ENCODE results near the gene HSPA4. TPM values are rescaled to one million over a fixed set of nuclear protein-coding genes. Genes with fewer than 3 reads are reported as not detected.

Gene HSPA4
- total and polyA plus RNA-seq, 2 of the 4 experiments (the other 2 are of a cell fraction) = 34.9 to 120 TPM

DNA sequence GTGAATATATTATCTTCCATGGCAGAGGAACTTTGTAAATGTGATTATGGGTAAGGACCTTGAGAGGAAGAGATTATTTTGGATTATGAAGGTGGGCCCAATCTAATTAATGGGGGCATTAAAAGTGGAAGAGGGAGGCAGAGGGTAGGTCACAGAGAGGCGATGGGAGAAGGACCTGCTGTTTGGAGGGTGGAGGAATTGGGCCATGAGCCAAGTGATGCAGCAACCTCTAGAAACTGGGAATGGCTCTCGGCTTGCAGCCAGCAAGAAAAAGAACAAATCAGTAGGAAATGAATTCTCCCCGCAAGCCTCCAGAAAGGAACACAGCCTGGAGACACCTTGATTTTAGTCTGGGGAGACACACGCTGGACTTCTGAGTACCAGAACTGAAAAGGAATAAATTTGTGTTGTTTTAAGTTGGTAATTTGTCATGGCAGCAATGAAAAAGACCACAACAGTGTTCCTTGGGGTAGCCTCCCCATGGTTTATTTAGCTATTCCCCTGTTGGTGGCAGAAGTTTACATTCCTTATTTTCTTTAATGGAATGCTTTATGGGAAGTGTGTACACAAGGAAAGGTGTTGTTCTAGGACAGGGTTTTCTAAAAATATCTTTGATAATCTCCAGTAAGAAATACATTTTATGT lies 103.6 kb downstream of the HSPA4 start:
- CTCF ChIA-PET = no interaction called here
- no TSS peak for BruUV-seq (replicated peaks)

More for the DNA sequence above, 103.6 kb downstream of the HSPA4 start:
- no peak overlapping the region for H3K9ac ChIP-seq (ENCODE audit: low read depth, low read length)
- no peaks in the 10 kb centered on the region for H3K36me3 ChIP-seq (ENCODE audit: control insufficient read depth, insufficient read depth, low read length)
- DNase-seq = no peak
- no peak overlapping the region for H4K5ac ChIP-seq (ENCODE audit: low read depth, low read length)
- H3K4me3 ChIP-seq (ENCODE audit: insufficient read depth, low read depth, low read length) = no peak overlapping the region
- no peak overlapping the region for H3K23ac ChIP-seq (ENCODE audit: low read depth, low read length)
- no peak overlapping the region for H2BK20ac ChIP-seq (ENCODE audit: low read depth, low read length)
- no peak overlapping the region for H2BK120ac ChIP-seq (ENCODE audit: low read depth, low read length)
- H3K27me3 ChIP-seq (ENCODE audit: control insufficient read depth, insufficient read depth, low read length) = peaks cover 4% of the 10 kb centered on the region; the same call in 1 of the 2 replicates
- no peak overlapping the region for H4K8ac ChIP-seq (ENCODE audit: low read depth in 2 of 2, low read length in 2 of 2)
- dilution Hi-C loops (cut with HindIII; ENCODE audit: low sequenced_read_pairs, unreplicated experiment) = no loop called here
- no peak overlapping the region for H2AK9ac ChIP-seq (replicated peaks; ENCODE audit: low read depth, low read length, poor library complexity)
- H3K14ac ChIP-seq (replicated peaks; ENCODE audit: low read depth, low read length) = no peak overlapping the region
- no peaks in the 10 kb centered on the region for H3K79me1 ChIP-seq (ENCODE audit: low read depth in 1 of 2, low read length in 2 of 2)
- H3K4me2 ChIP-seq (ENCODE audit: low read depth, low read length) = no peak overlapping the region
- no peak for ATAC-seq (ENCODE audit: low read depth)
- H2BK5ac ChIP-seq (ENCODE audit: low read depth, low read length, poor library complexity, severe bottlenecking) = no peak overlapping the region
- H3K4ac ChIP-seq (ENCODE audit: low read depth, low read length) = no peak overlapping the region
- no peak overlapping the region for H2AFZ ChIP-seq (replicated peaks; ENCODE audit: low read length, poor library complexity)
- H2BK15ac ChIP-seq (ENCODE audit: low read depth, low read length) = no peak overlapping the region
- H3K18ac ChIP-seq (ENCODE audit: low read depth, low read length) = no peak overlapping the region
- intact Hi-C loops (cut with micrococcal nuclease) = no loop called here
- H4K20me1 ChIP-seq (ENCODE audit: insufficient read depth, low read length) = no peaks in the 10 kb centered on the region
- POLR2A ChIA-PET (ENCODE audit: unreplicated experiment) = no interaction called here
- H3K27ac ChIP-seq (ENCODE audit: insufficient read depth, low read length) = no peak overlapping the region
- no peak for TF ChIP-seq MAZ (IDR thresholded peaks at IDR 0.05; ENCODE audit: borderline replicate concordance, low read depth, low read length)
- TF ChIP-seq CTCF (conservative IDR thresholded peaks at IDR 0.05; ENCODE audit: low read depth, low read length) = no peak
- TF ChIP-seq FOS (IDR thresholded peaks at IDR 0.05; ENCODE audit: low read depth, low read length) = no peak
- no peak for TF ChIP-seq MXI1 (IDR thresholded peaks at IDR 0.05; ENCODE audit: borderline replicate concordance, low read depth, low read length)
- TF ChIP-seq CEBPB (IDR thresholded peaks at IDR 0.05; ENCODE audit: low read depth, low read length) = no peak
- no peak for TF ChIP-seq RAD21 (IDR thresholded peaks at IDR 0.05; ENCODE audit: low read length)
- TF ChIP-seq, protein P1, sequence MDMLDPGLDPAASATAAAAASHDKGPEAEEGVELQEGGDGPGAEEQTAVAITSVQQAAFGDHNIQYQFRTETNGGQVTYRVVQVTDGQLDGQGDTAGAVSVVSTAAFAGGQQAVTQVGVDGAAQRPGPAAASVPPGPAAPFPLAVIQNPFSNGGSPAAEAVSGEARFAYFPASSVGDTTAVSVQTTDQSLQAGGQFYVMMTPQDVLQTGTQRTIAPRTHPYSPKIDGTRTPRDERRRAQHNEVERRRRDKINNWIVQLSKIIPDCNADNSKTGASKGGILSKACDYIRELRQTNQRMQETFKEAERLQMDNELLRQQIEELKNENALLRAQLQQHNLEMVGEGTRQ (IDR thresholded peaks at IDR 0.05; ENCODE audit: low read depth, low read length) = no peak
- no peak for TF ChIP-seq POLR2A (IDR thresholded peaks at IDR 0.05; ENCODE audit: low read depth, low read length)
- TF ChIP-seq RCOR1 (IDR thresholded peaks at IDR 0.05; ENCODE audit: insufficient replicate concordance, low read length) = no peak
- TF ChIP-seq RFX5 (IDR thresholded peaks at IDR 0.05; ENCODE audit: low read depth, low read length) = no peak
- no peak for TF ChIP-seq NFE2L2 (IDR thresholded peaks at IDR 0.05; ENCODE audit: low read depth, low read length)
- TF ChIP-seq BHLHE40 (IDR thresholded peaks at IDR 0.05; ENCODE audit: low read depth, low read length) = no peak
- TF ChIP-seq MAFK (IDR thresholded peaks at IDR 0.05; ENCODE audit: low read depth, low read length) = no peak
- H3K56ac ChIP-seq (ENCODE audit: extremely low read depth, insufficient read depth, low read length) = no peak overlapping the region
- in situ Hi-C loops (cut with MboI; ENCODE audit: low sequenced_read_pairs) = no loop called here
- H3K9me3 ChIP-seq (ENCODE audit: control insufficient read depth, insufficient read depth, low read length) = no peaks in the 10 kb centered on the region
- H3K4me1 ChIP-seq (ENCODE audit: control insufficient read depth, insufficient read depth, low read length) = no peaks in the 10 kb centered on the region
- H3K9me1 ChIP-seq (ENCODE audit: insufficient read depth, low read length) = no peaks in the 10 kb centered on the region
- no peak overlapping the region for H4K91ac ChIP-seq (ENCODE audit: insufficient read depth, low read depth, low read length)
- WGBS, 2 experiments (ENCODE audit: extremely low coverage in 2 of 2, insufficient read length in 1 of 2) = 38% methylated on average over 2 of the region's 4 CpGs; no CpG with 5 or more reads in 1 of the 2 experiments
- no peak overlapping the region for H2AK5ac ChIP-seq (ENCODE audit: low read depth, low read length)
